H9 (cell line): ENCODE measurements around the gene IDH2. TPM values are rescaled to one million over a fixed set of nuclear protein-coding genes. Genes with fewer than 3 reads are reported as not detected.

Experiments
- DNase-seq: peaks from one replicate; pipeline ENCODE4 v3.0.0-alpha.2; 2017
- H2AFZ ChIP-seq: one replicate; pipeline ENCODE4 v1.6.1; 2013; ENCODE audit warnings: mild to moderate bottlenecking, low read length, control low read depth, moderate library complexity
- H2AK5ac ChIP-seq: 2 replicates; pipeline ENCODE4 v1.6.1; 2013; ENCODE audit warnings: low read length, control low read depth, mixed read lengths; ENCODE audit not compliant: insufficient read length
- H2BK120ac ChIP-seq: one replicate; pipeline ENCODE4 v1.6.1; 2013; ENCODE audit warnings: low read depth, mild to moderate bottlenecking, low read length, control low read depth, inconsistent platforms; ENCODE audit not compliant: poor library complexity, severe bottlenecking
- H2BK12ac ChIP-seq: 2 replicates; pipeline ENCODE4 v1.6.1; 2013; ENCODE audit warnings: low read length, control low read depth, mixed read lengths, low read depth; ENCODE audit not compliant: insufficient read length
- H2BK15ac ChIP-seq: 2 replicates; pipeline ENCODE4 v1.6.1; 2013; ENCODE audit warnings: low read depth, low read length, control low read depth
- H2BK20ac ChIP-seq: one replicate; pipeline ENCODE4 v1.6.1; 2013; ENCODE audit warnings: low read depth, mild to moderate bottlenecking, low read length, control low read depth, inconsistent platforms; ENCODE audit not compliant: poor library complexity, severe bottlenecking
- H2BK5ac ChIP-seq: 2 replicates; pipeline ENCODE4 v1.6.1; 2013; ENCODE audit warnings: low read length, control low read depth, mixed read lengths; ENCODE audit not compliant: insufficient read length
- H3K14ac ChIP-seq: 2 replicates; pipeline ENCODE4 v1.6.1; 2013; ENCODE audit warnings: low read length, control low read depth; ENCODE audit not compliant: insufficient read depth
- H3K18ac ChIP-seq: 2 replicates; pipeline ENCODE4 v1.6.1; 2013; ENCODE audit warnings: low read depth, mild to moderate bottlenecking, mixed read lengths, low read length, control low read depth; ENCODE audit not compliant: insufficient read length
- H3K23ac ChIP-seq: 2 replicates; pipeline ENCODE4 v1.6.1; 2013; ENCODE audit warnings: low read length, control low read depth, mixed read lengths, low read depth; ENCODE audit not compliant: insufficient read length
- H3K23me2 ChIP-seq: 2 replicates; pipeline ENCODE4 v1.6.1; 2013; ENCODE audit warnings: low read depth, mild to moderate bottlenecking, mixed read lengths, low read length, control low read depth; ENCODE audit not compliant: insufficient read length, poor library complexity, severe bottlenecking
- H3K27ac ChIP-seq: 2 replicates; pipeline ENCODE4 v1.5.1; 2013; ENCODE audit warnings: low read length, control low read depth, mixed read lengths, low read depth; ENCODE audit not compliant: insufficient read length
- H3K27me3 ChIP-seq: 2 replicates; pipeline ENCODE4 v1.6.1; 2013; ENCODE audit warnings: low read length, control low read depth, inconsistent platforms; ENCODE audit not compliant: insufficient read depth
- H3K4ac ChIP-seq: 2 replicates; pipeline ENCODE4 v1.6.1; 2013; ENCODE audit warnings: low read depth, mild to moderate bottlenecking, control low read depth, inconsistent platforms, low read length, moderate library complexity
- H3K4me1 ChIP-seq: 2 replicates; pipeline ENCODE4 v1.6.1; 2013; ENCODE audit warnings: low read length, control low read depth, inconsistent platforms; ENCODE audit not compliant: insufficient read depth
- H3K4me2 ChIP-seq: 2 replicates; pipeline ENCODE4 v1.6.1; 2013; ENCODE audit warnings: low read length, control low read depth, mixed read lengths; ENCODE audit not compliant: insufficient read length, insufficient read depth
- H3K56ac ChIP-seq: 2 replicates; pipeline ENCODE4 v1.6.1; 2013; ENCODE audit warnings: low read depth, mild to moderate bottlenecking, mixed read lengths, low read length, control low read depth; ENCODE audit not compliant: insufficient read length
- H3K79me1 ChIP-seq: 2 replicates; pipeline ENCODE4 v1.6.1; 2013; ENCODE audit warnings: low read depth, mild to moderate bottlenecking, moderate library complexity, low read length, control low read depth, inconsistent platforms; ENCODE audit not compliant: insufficient read depth, poor library complexity, severe bottlenecking
- H3K79me2 ChIP-seq: 2 replicates; pipeline ENCODE4 v1.6.1; 2013; ENCODE audit warnings: low read length, control low read depth, inconsistent platforms; ENCODE audit not compliant: insufficient read depth
- H3K9ac ChIP-seq: 2 replicates; pipeline ENCODE4 v1.6.1; 2013; ENCODE audit warnings: low read length, control low read depth, mixed read lengths; ENCODE audit not compliant: insufficient read length; ENCODE audit errors: extremely low read depth
- H3K9me3 ChIP-seq: one replicate; pipeline ENCODE4 v1.6.1; 2013; ENCODE audit warnings: low read depth, low read length, inconsistent platforms; ENCODE audit not compliant: control insufficient read depth
- H3T11ph ChIP-seq: one replicate; pipeline ENCODE4 v1.6.1; 2013; ENCODE audit warnings: mild to moderate bottlenecking, low read length, control low read depth, inconsistent platforms
- H4K20me1 ChIP-seq: one replicate; pipeline ENCODE4 v1.6.1; 2013; ENCODE audit not compliant: control insufficient read depth, insufficient read length, insufficient read depth
- H4K5ac ChIP-seq: 2 replicates; pipeline ENCODE4 v1.6.1; 2013; ENCODE audit warnings: low read depth, mild to moderate bottlenecking, mixed read lengths, low read length, control low read depth; ENCODE audit not compliant: insufficient read length
- H4K8ac ChIP-seq: replicated peaks from 2 replicates; pipeline ENCODE4 v1.6.1; 2013; ENCODE audit warnings: low read length, control low read depth, mixed read lengths, low read depth; ENCODE audit not compliant: insufficient read length
- H4K91ac ChIP-seq: 2 replicates; pipeline ENCODE4 v1.6.1; 2013; ENCODE audit warnings: low read depth, mild to moderate bottlenecking, moderate library complexity, mixed read lengths, low read length, control low read depth; ENCODE audit not compliant: insufficient read length
- H3K27ac Mint-ChIP-seq, 3 experiments: 2 replicates in 2 of 3; 3 replicates in 1 of 3; pipeline ENCODE4 v1.8.0; 2020 to 2021; ENCODE audit warnings: mixed read lengths in 3 of 3, mild to moderate bottlenecking in 1 of 3, moderate library complexity in 1 of 3
- H3K27me3 Mint-ChIP-seq: 2 replicates; pipeline ENCODE4 v1.8.0; 2021; ENCODE audit warnings: low read depth, mild to moderate bottlenecking, moderate library complexity, mixed read lengths
- H3K36me3 Mint-ChIP-seq, 3 experiments: 2 replicates in 2 of 3; 3 replicates in 1 of 3; pipeline ENCODE4 v1.8.0; 2020 to 2021; ENCODE audit warnings: low read depth in 3 of 3, mixed read lengths in 3 of 3; ENCODE audit not compliant: insufficient read depth in 1 of 3
- H3K4me1 Mint-ChIP-seq, 2 experiments: 2 replicates each; pipeline ENCODE4 v1.8.0; 2020; ENCODE audit warnings: mixed read lengths in 2 of 2
- H3K4me3 Mint-ChIP-seq, 2 experiments: 2 replicates in 1 of 2; 3 replicates in 1 of 2; pipeline ENCODE4 v1.8.0; 2020 to 2021; ENCODE audit warnings: mild to moderate bottlenecking in 2 of 2, mixed read lengths in 2 of 2, moderate library complexity in 1 of 2
- H3K9me3 Mint-ChIP-seq, 2 experiments: 2 replicates in 1 of 2; 3 replicates in 1 of 2; pipeline ENCODE4 v1.8.0; 2020; ENCODE audit warnings: mild to moderate bottlenecking in 2 of 2, mixed read lengths in 2 of 2, moderate library complexity in 1 of 2
- CTCF ChIP-seq: fragments of 200-600 bp; sonication (generic); conservative IDR thresholded peaks from 3 replicates; pipeline ENCODE4 v1.8.0; 2021; ENCODE audit warnings: antibody characterized with exemption, mild to moderate bottlenecking
- WGBS: extraction: QIAGEN DNeasy Blood & Tissue Kit; methylation state at CpG from one replicate; pipeline ENCODE4 v1.1.7; 2013; ENCODE audit warnings: missing lambda C conversion rate, low lambda C conversion rate, mixed read lengths; ENCODE audit not compliant: insufficient read length; ENCODE audit errors: extremely low coverage; 5-methylcytosine and 5-hydroxymethylcytosine counted together
- total RNA-seq: library from RNA; stranded (reverse); gene quantifications from 2 replicates; pipeline ENCODE4 v1.2.1, GENCODE V29; 2021

The IDH2 gene
- total RNA-seq, 1 experiment from 2014 or later, result 57.7 TPM

DNA sequence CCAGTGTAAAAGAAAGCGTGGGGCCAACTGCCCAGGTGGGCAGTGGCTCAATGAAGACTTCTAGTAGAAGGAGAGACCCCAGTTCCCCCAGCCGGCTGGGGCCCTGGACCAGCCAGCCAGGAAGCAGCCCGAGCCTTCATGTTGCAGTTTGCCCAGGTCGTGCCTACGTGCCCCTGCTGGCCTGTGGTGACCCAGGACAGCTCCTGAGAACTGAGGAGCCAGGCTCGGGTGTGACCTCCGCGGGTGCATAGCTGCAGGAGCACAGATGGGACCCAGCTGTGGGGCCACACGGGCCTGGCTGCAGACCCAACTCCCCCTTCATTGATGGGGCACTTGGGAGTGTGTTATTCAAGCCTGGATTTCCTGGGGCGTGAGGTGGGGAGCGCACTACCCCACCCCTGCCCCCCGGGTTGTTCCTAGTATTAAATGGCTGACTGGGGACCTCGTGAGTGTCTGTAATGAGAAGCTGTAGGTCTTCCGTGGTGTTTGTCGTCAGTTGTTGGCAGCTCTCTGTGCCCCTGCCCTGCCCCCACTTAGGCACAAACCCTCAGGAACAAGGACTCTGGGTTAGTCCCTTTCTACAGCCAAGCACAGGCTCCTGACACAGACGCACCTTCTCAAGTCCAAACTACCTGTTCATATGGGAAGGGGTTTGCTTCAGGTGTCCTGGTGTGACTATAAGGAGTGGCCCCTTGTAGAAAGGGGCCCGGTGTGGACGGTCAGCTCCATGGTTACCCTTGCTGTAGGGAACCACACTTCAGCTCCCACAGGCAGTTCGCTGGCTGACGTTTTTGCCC lies 39.1 kb downstream of the IDH2 start:
- no peaks in the 10 kb centered on the region for H3K23me2 ChIP-seq
- no peak overlapping the region for H2BK120ac ChIP-seq
- H3K18ac ChIP-seq, result peak overlapping the region; percentile 86
- H3K27ac ChIP-seq, result no peak overlapping the region
- no peaks in the 10 kb centered on the region for H3K27me3 Mint-ChIP-seq
- H3T11ph ChIP-seq, result no peak overlapping the region
- no peak overlapping the region for H2BK15ac ChIP-seq
- no peak for TF ChIP-seq CTCF
- H3K23ac ChIP-seq, result no peak overlapping the region
- H3K14ac ChIP-seq, result peak overlapping the region; percentile 88; the same call in 1 of the 2 replicates
- H4K5ac ChIP-seq, result no peak overlapping the region
- no peak overlapping the region for H3K4me2 ChIP-seq
- H3K4me1 Mint-ChIP-seq, result peaks cover 44 to 51% of the 10 kb centered on the region in 2 experiments
- DNase-seq, result no peak
- no peak overlapping the region for H3K56ac ChIP-seq
- no CpG with 5 or more reads among the region's 20 CpGs for WGBS
- H3K9me3 Mint-ChIP-seq, result no peaks in the 10 kb centered on the region; a peak in 1 of 5 replicates
- no peak overlapping the region for H3K4ac ChIP-seq
- peaks cover 25% of the 10 kb centered on the region; the same call in 1 of the 2 replicates for H3K4me1 ChIP-seq
- H3K9ac ChIP-seq, result no peak overlapping the region
- H3K79me1 ChIP-seq, result no peaks in the 10 kb centered on the region
- no peaks in the 10 kb centered on the region for H3K79me2 ChIP-seq
- no peak overlapping the region for H2BK12ac ChIP-seq
- H2BK5ac ChIP-seq, result no peak overlapping the region
- H4K91ac ChIP-seq, result peak overlapping the region; percentile 35
- H3K4me3 Mint-ChIP-seq, result peak overlapping the region in 1 of 2 experiments; percentile 51; a peak in 1 of 5 replicates
- H2AFZ ChIP-seq, result no peak overlapping the region
- no peaks in the 10 kb centered on the region for H3K9me3 ChIP-seq
- no peak overlapping the region for H2BK20ac ChIP-seq
- H3K27ac Mint-ChIP-seq, result peak overlapping the region; percentile 91 to 99 (median 96)
- peaks cover 2% of the 10 kb centered on the region for H4K20me1 ChIP-seq
- peaks cover 0 to 4% (median 4%) of the 10 kb centered on the region in 3 experiments; a peak in 3 of 7 replicates for H3K36me3 Mint-ChIP-seq
- no peaks in the 10 kb centered on the region for H3K27me3 ChIP-seq
- H4K8ac ChIP-seq, result no peak overlapping the region
- no peak overlapping the region for H2AK5ac ChIP-seq
